ENCODE measurements around the gene XRCC1. TPM values are rescaled to one million over a fixed set of nuclear protein-coding genes. Genes with fewer than 3 reads are reported as not detected.
"Not testable (repeated sequence)": the region's sequence is repeated elsewhere in the genome, so short reads cannot be mapped to it uniquely, and the experiment has no call there.

XRCC1 gene
- total RNA-seq, 2 donors from 2014 or later, result 16.5 to 17.3 TPM

DNA sequence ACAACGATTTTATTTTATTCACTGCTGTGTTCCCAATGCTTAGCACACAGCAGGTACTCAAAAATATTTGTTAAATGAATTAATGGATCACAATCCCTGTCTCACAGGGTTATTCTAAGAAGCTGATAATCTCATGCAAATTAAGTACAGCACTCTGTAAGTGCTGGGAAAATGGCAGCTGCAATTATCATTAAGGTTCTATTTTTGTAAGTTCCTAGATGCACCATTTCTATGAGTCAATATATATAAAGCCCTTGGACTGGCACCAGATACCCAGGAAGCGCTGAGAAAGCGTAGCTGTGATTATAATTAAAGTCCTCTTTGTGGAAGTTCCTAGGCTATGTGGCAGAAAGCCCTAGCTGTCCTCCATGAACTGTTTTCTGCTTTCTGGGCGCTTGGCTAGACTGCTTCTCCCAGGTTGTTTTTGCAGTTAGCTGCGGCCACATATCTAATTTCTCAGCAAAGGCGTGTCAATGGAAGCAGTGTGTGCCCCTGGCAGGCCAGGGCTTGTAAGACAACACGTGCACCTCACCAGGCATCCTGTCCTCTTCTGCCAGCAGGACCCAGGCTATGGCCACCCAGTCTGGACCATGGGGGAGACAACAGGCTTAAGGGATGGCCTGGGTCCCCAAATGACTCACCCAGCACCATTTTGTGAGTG, 31.4 kb upstream of the XRCC1 start:
- no peak for DNase-seq
- intact Hi-C loops (cut with DNase I, micrococcal nuclease), result no loop called here
- ATAC-seq, result no peak

DNA sequence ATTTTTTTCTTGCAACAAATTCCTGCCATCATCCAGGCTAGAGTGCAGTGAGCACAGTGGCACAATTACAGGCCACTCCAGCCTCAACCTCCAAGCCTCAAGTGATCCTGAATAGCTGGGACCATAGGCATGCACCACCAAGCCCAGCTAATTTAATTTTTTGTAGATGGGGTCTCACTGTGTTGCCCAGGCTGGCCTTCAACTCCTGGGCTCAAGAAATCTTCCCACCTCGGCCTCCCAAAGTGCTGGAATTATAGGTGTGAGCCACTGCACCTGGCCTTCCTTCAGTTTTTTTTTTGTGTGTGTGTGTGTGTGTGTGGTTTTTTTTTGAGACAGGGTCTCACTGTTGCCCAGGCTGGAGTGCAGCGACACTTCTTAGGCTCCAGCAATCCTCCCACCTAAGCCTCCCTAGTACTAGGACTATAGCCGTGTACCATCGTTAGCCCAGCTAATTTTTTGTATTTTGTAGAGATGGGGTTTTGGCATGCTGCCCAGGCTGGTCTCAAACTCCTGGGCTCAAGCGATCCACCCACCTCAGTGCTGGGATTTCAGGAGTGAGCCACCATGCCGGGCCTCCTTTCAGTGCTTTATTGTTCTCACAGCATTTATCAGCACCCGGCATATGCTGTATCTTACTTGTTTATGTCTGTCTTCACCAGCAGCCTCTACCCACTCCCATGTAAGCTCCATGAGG, 30.7 kb upstream of the XRCC1 start:
- intact Hi-C loops (cut with DNase I, micrococcal nuclease), result no loop called here
- DNase-seq (no peak), ATAC-seq (no peak)

DNA sequence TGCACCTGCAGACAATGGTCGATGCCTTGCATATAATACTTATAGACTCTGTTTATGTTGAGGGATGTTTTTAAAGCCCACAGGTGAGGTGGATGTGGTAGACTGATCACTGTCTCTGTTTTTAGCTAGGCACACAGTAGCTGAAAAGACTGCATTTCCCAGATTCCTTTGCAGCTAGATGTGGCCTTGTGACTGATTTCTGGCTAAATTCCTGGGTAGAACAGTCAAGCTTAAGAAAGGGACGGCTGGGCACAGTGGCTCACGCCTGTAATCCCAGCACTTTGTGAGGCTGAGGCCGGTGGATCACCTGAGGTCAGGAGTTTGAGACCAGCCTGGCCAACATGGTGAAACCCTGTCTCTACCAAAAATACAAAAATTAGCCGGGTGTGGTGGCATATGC, 25.0 kb upstream of the XRCC1 start:
- DNase-seq; ATAC-seq; intact Hi-C loops (cut with DNase I, micrococcal nuclease): not testable (repeated sequence)

DNA sequence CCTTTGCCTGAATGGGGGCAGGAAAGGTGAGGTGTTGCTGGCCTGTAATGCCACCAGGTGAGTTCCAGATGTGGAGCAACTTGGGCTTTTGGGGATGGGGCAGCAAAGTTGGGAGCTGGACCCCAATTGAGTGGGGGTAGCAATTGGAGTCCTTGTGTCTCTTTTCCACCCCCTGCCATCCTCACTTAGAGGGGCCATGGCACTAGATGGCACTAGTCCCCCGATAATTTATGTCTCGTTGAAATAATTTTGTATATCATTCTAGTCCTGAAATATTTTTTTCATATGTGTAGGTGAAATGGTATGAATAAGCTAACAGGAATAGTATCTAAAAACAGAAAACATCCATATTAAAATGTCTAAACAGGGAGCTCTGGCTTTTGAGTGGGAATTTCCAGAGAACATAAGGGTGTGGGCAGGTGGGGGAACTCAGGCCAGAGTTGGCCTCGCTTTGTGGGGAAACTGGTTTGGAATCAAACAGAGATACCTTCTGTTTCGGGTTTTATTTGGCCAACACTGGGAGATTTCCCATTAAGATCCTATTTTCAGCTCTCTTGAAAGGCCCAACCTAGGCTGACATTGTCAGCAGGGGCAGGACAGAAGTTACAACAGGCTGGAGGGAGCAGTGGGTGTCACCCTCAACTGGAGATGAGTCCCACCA, 24.4 kb upstream of the XRCC1 start:
- ATAC-seq (no peak), DNase-seq (no peak)
- intact Hi-C loops (cut with DNase I, micrococcal nuclease), result no loop called here

- no peak for DNase-seq
- ATAC-seq, result no peak
- intact Hi-C loops (cut with DNase I, micrococcal nuclease), result no loop called here
These were observed 23.3 kb upstream of the XRCC1 start for GRCh38 chr19:43598445-43599240.

- DNase-seq (no peak), ATAC-seq (no peak)
- intact Hi-C loops (cut with DNase I, micrococcal nuclease), result no loop called here
These were observed 22.5 kb upstream of the XRCC1 start for GRCh38 chr19:43597876-43598275.

GRCh38 chr19:43596842-43597461, 21.6 kb upstream of the XRCC1 start:
- intact Hi-C loops (cut with DNase I, micrococcal nuclease), result no loop called here

DNA sequence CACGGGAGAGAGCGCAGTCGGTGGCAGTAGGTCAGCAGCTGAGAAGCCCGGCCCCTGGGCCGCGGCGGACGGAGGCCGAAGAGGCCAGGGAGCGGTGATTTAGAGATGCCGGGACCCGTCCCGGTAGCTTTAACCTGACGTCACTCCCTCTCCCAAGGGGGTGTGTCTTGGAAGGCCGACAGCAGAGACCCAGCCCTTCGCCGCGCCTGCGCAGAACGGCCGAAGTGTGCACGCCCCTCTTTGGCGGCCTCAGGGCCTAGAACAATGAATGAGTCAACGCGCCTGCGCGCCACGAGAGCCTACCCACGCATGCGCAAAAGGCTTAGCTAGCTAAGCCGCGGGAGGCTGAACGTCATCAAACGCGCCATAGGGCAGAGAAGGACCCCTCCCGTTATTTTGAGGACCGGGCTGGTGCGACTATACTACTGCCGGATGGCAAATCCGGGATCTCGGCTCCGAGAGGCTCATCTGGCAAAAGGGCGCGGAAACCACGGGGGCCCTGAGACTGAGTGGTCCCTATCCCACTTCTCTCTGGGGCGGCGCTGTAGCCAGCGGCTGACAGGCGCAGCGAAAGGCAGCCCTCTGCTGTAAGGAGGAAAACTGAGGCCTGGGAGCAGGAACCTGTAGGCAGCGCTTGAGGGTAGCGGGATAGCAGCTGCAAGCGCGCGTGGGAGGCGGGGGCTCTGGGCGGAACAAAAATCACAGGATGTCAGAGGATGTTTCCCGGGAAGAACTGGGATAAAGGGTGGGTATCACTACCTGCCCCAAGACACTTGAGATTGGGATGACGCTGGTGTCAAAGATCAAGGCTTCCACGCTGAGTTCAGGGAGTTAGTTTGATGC, 20.9 kb upstream of the XRCC1 start, which contains the start of the genes IRGQ and ZNF576:
Gene IRGQ, minus strand, starts transcription at position 136 of the 843 bp plus-strand sequence. CDS start 796 bp downstream, outside the sequence.
Gene ZNF576, plus strand, starts transcription at position 597 of the 843 bp plus-strand sequence. CDS start 514 bp downstream, outside the sequence.
- intact Hi-C loops (cut with DNase I, micrococcal nuclease), result no loop called here
- DNase-seq, result peak; percentile 100
- ATAC-seq, result peak; percentile 86

More at GRCh38 chr19:43596842-43597461, 21.6 kb upstream of the XRCC1 start:
- ATAC-seq (no peak), DNase-seq (no peak)

- peak; percentile 19 for ATAC-seq
- DNase-seq, result no peak
- intact Hi-C loops (cut with DNase I, micrococcal nuclease), result no loop called here
These were observed 20.3 kb upstream of the XRCC1 start for GRCh38 chr19:43595605-43595998.

DNA sequence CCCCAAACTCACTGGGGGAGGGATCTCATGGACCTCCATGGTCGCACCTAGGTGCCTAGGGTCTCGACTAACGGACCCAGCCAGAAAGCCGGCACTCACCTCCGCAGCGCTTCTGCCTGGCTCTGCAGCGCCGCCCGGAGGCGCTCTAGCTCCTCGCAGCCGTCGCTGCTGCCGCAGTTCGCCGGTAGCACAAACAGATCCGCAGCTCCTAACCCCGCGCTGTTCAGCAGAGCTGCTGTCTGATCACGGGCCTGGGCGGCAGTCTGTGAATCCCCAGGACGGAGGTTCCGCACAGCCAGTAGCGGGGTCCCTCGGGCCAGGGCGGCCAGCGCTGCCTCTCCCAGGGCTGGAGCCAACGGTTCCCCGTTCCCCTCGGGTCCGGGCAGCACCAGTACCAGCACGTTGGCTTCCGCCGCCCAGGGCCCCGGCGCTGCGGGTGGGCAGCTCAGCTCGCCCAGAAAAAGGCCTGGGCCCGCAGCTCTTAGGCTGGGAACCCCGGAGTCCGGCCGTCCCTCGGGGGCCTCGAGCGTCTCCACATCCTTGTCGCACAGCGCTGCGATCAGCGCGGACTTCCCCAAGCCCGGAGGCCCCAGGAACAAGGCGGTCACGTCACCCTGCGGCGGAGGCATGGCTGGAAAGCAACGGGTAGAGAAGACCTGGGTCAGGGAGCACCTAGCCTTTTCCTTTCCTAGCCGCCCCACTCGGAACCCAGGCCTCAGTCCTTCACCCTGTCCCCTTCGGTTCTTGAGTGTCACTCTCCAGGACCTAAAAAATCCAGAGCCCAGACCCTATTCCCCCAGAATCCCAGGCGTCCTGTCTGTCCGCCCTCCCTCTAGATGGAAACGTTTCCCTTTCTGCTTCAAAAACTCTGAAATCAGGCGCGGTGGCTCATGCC, 19.6 kb upstream of the XRCC1 start:
- peak; percentile 56 to 68 for DNase-seq
- intact Hi-C loops (cut with DNase I, micrococcal nuclease), result no loop called here

GRCh38 chr19:43594081-43594697, 18.9 kb upstream of the XRCC1 start:
- intact Hi-C loops (cut with DNase I, micrococcal nuclease), result no loop called here
- ATAC-seq (no peak), DNase-seq (no peak)

More for the DNA sequence above, 19.6 kb upstream of the XRCC1 start:
- ATAC-seq, result peak; percentile 47

GRCh38 chr19:43592800-43593350, 17.5 kb upstream of the XRCC1 start:
- no peak for ATAC-seq
- intact Hi-C loops (cut with DNase I, micrococcal nuclease), result no loop called here

DNA sequence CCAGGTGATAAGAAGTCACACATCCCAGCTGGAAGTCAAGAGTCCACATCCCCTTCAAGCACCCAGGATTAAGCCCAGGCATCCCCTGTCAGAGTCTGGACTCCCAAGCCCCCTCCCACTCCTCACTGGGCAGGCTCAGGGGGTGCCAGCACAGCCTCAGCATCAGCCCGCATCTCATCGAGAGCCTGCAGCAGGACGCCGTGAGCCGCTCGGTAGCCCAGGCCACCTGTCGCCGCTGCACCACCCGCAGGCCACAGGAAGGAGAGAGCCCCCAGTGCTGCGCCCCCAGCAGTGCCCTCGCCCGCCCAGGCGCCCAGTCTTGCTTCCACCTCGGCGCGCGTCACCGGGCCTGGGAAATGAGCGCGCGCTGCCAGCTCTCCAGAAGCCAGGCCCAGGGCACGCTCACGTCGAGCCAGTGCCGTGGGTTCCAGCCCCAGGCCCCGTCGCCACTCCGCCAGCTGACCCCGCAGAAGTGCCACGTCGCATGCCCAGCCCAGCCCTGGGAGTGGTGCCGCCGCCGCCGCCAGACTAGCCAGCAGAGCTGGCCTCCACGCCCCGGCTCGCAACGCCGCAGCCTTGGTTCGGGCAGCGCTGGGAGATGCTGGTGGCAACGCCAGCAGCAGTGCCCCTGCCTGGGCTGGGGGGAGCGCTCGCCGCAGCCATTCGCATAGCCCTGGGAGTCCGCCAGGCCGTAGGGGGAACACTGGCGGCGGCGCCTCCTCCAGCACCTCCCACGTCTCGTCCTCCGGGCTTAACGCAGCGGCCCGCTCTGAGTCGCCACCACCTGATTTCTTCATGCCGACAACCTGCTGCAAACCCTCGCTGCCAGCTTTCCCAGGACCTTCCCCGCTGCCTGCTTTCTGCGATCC, 16.8 kb upstream of the XRCC1 start:
- no peak for DNase-seq
- ATAC-seq, result no peak
- intact Hi-C loops (cut with DNase I, micrococcal nuclease), result no loop called here

More at GRCh38 chr19:43592800-43593350, 17.5 kb upstream of the XRCC1 start:
- no peak for DNase-seq

GRCh38 chr19:43589678-43590077, 14.4 kb upstream of the XRCC1 start:
- ATAC-seq (no peak), DNase-seq (no peak)
- intact Hi-C loops (cut with DNase I, micrococcal nuclease), result no loop called here

GRCh38 chr19:43589277-43589676, 13.9 kb upstream of the XRCC1 start:
- ATAC-seq (no peak), DNase-seq (no peak)
- intact Hi-C loops (cut with DNase I, micrococcal nuclease), result no loop called here

Data from left colon (tissue), 2 donors.